Right lobe of liver (tissue), 4 donors: ENCODE measurements around the gene TNFAIP8.

ENCODE experiments used
- CTCF ChIP-seq, 4 donors: fragments of 200-600 bp in 3 of 4; fragments of 450-650 bp in 1 of 4; IDR thresholded peaks; one replicate each; pipeline versions ENCODE4 v1.5.1 to v1.8.0; 2016 to 2022; ENCODE audit warnings: antibody characterized with exemption in 4 of 4, mild to moderate bottlenecking in 2 of 4
- POLR2A ChIP-seq: fragments of 450-650 bp; IDR thresholded peaks from one replicate; pipeline ENCODE4 v1.6.1; 2017; ENCODE audit warnings: antibody characterized with exemption, mild to moderate bottlenecking
- donor health status: DM: no; HTN: no; CAD: no.
- donor health status: DM: no; HTN: no; CAD: no.
- donor health status: DM: no; HTN: yes; CAD: no.

GRCh38 chr5:119361594-119362125 is 5.8 kb downstream of the TNFAIP8 start:
- TF ChIP-seq CTCF (IDR thresholded peaks at IDR 0.05) (no peak), POLR2A (no peak)
